Iris pigment epithelial cell (primary cell): ENCODE results near the gene NCBP2L.

ENCODE experiments used
- DNase-seq: peaks from one replicate; pipeline ENCODE4 v3.0.0-alpha.2; 2011; ENCODE audit warnings: low read depth

NCBP2L gene

GRCh38 chrX:107777536-107777832, at the start of gene NCBP2L:
TSS of gene NCBP2L (plus strand) at chrX:107777733. CDS start at chrX:107794221, 16,488 bp downstream.
- DNase-seq = no peak

- DNase-seq = no peak
Measured at GRCh38 chrX:107728371-107729099, 49.0 kb upstream of the NCBP2L start.

GRCh38 chrX:107729558-107730297, 47.8 kb upstream of the NCBP2L start:
- DNase-seq = no peak

- no peak for DNase-seq
Measured at GRCh38 chrX:107730298-107730655, 47.3 kb upstream of the NCBP2L start.

GRCh38 chrX:107730991-107731766, 46.4 kb upstream of the NCBP2L start:
- peak; percentile 40 for DNase-seq

GRCh38 chrX:107731831-107732502, 45.6 kb upstream of the NCBP2L start:
- peak; percentile 63 for DNase-seq

- no peak for DNase-seq
Measured at GRCh38 chrX:107733686-107734085, 43.8 kb upstream of the NCBP2L start.

GRCh38 chrX:107734646-107735045, 42.9 kb upstream of the NCBP2L start:
- no peak for DNase-seq

- no peak for DNase-seq
Measured at GRCh38 chrX:107736781-107737531, 40.6 kb upstream of the NCBP2L start.

- DNase-seq = no peak
Measured at GRCh38 chrX:107738272-107738671, 39.3 kb upstream of the NCBP2L start.

GRCh38 chrX:107738768-107739167, 38.8 kb upstream of the NCBP2L start:
- no peak for DNase-seq

- no peak for DNase-seq
Measured at GRCh38 chrX:107739541-107739940, 38.0 kb upstream of the NCBP2L start.

- no peak for DNase-seq
Measured at GRCh38 chrX:107741404-107741790, 36.1 kb upstream of the NCBP2L start.

GRCh38 chrX:107742700-107743191, 34.8 kb upstream of the NCBP2L start:
- DNase-seq = no peak

GRCh38 chrX:107743995-107744394, 33.5 kb upstream of the NCBP2L start:
- DNase-seq = no peak

- no peak for DNase-seq
Measured at GRCh38 chrX:107744868-107745267, 32.7 kb upstream of the NCBP2L start.

- DNase-seq = peak; percentile 74
Measured at GRCh38 chrX:107747596-107748161, 29.9 kb upstream of the NCBP2L start.

- no peak for DNase-seq
Measured at GRCh38 chrX:107748506-107748905, 29.0 kb upstream of the NCBP2L start.

- no peak for DNase-seq
Measured at GRCh38 chrX:107750263-107750662, 27.3 kb upstream of the NCBP2L start.

GRCh38 chrX:107750861-107751445, 26.6 kb upstream of the NCBP2L start:
- DNase-seq = no peak

GRCh38 chrX:107752043-107752442, 25.5 kb upstream of the NCBP2L start:
- no peak for DNase-seq
